Mesenchymal stem cell (in vitro differentiated cells and primary cell): Measurements from ENCODE around the gene SELENOF.
"Not testable (repeated sequence)": the region's sequence is repeated elsewhere in the genome, so short reads cannot be mapped to it uniquely, and the experiment has no call there.

ENCODE experiments used
- DNase-seq: peaks from one replicate; pipeline ENCODE4 v3.0.0-alpha.2; 2013
- H2AFZ ChIP-seq: one replicate; pipeline ENCODE4 v1.6.1; 2013; ENCODE audit warnings: low read depth, mild to moderate bottlenecking, control low read depth, inconsistent platforms, low read length, moderate library complexity
- H2AK5ac ChIP-seq: 2 replicates; pipeline ENCODE4 v1.6.1; 2013; ENCODE audit warnings: low read length, moderate library complexity, mild to moderate bottlenecking, inconsistent platforms; ENCODE audit not compliant: severe bottlenecking
- H2BK120ac ChIP-seq: one replicate; pipeline ENCODE4 v1.6.1; 2013; ENCODE audit warnings: low read depth, mild to moderate bottlenecking, inconsistent platforms, low read length, moderate library complexity
- H2BK12ac ChIP-seq, 2 experiments: one replicate each; pipeline ENCODE4 v1.6.1; 2013; ENCODE audit warnings: inconsistent platforms in 2 of 2, low read length in 2 of 2, mild to moderate bottlenecking in 2 of 2, moderate library complexity in 2 of 2, control low read depth in 1 of 2
- H2BK15ac ChIP-seq: one replicate; pipeline ENCODE4 v1.6.1; 2013; ENCODE audit warnings: mild to moderate bottlenecking, low read depth, inconsistent platforms; ENCODE audit not compliant: poor library complexity, severe bottlenecking
- H2BK5ac ChIP-seq: 2 replicates; pipeline ENCODE4 v1.6.1; 2013; ENCODE audit warnings: low read depth, mild to moderate bottlenecking, low read length, control low read depth, inconsistent platforms; ENCODE audit not compliant: poor library complexity, severe bottlenecking
- H3K14ac ChIP-seq, 2 experiments: one replicate each; pipeline ENCODE4 v1.6.1; 2013; ENCODE audit warnings: inconsistent platforms in 2 of 2, low read length in 2 of 2, control low read depth in 1 of 2, mild to moderate bottlenecking in 1 of 2, moderate library complexity in 1 of 2
- H3K18ac ChIP-seq, 2 experiments: one replicate each; pipeline ENCODE4 v1.6.1; 2013; ENCODE audit warnings: inconsistent platforms in 2 of 2, low read length in 2 of 2, control low read depth in 1 of 2, low read depth in 1 of 2, mild to moderate bottlenecking in 1 of 2
- H3K23ac ChIP-seq, 2 experiments: one replicate each; pipeline ENCODE4 v1.6.1; 2013; ENCODE audit warnings: inconsistent platforms in 2 of 2, low read length in 2 of 2, mild to moderate bottlenecking in 2 of 2, moderate library complexity in 2 of 2, control low read depth in 1 of 2
- H3K27ac ChIP-seq: 2 replicates; pipeline ENCODE4 v1.5.1; 2013; ENCODE audit warnings: mild to moderate bottlenecking, moderate library complexity, low read length, control low read depth, inconsistent platforms; ENCODE audit not compliant: poor library complexity, severe bottlenecking
- H3K27me3 ChIP-seq, 2 experiments: 2 replicates each; pipeline versions ENCODE4 v1.6.1 to v1.7.0; 2013; ENCODE audit warnings: low read length in 2 of 2, mild to moderate bottlenecking in 2 of 2, moderate library complexity in 2 of 2, control low read depth in 1 of 2, inconsistent platforms in 1 of 2; ENCODE audit not compliant: control insufficient read depth in 1 of 2, insufficient read depth in 1 of 2
- H3K36me3 ChIP-seq, 2 experiments: 2 replicates each; pipeline versions ENCODE4 v1.6.1 to v1.7.0; 2013; ENCODE audit warnings: low read length in 2 of 2, control low read depth in 1 of 2, inconsistent platforms in 1 of 2, low read depth in 1 of 2, mild to moderate bottlenecking in 1 of 2; ENCODE audit not compliant: insufficient read depth in 2 of 2, control insufficient read depth in 1 of 2
- H3K4ac ChIP-seq, 2 experiments: one replicate each; pipeline ENCODE4 v1.6.1; 2013; ENCODE audit warnings: inconsistent platforms in 2 of 2, low read length in 2 of 2, mild to moderate bottlenecking in 2 of 2, moderate library complexity in 2 of 2, control low read depth in 1 of 2, low read depth in 1 of 2
- H3K4me1 ChIP-seq: 2 replicates; pipeline ENCODE4 v1.6.1; 2013; ENCODE audit warnings: low read depth, low read length, control low read depth; ENCODE audit not compliant: control insufficient read depth, insufficient read depth
- H3K4me2 ChIP-seq: 2 replicates; pipeline ENCODE4 v1.6.1; 2013; ENCODE audit warnings: low read length, mild to moderate bottlenecking, inconsistent platforms; ENCODE audit not compliant: poor library complexity, severe bottlenecking
- H3K4me3 ChIP-seq, 2 experiments: 2 replicates each; pipeline versions ENCODE4 v1.5.1 to v1.7.0; 2013; ENCODE audit warnings: low read length in 2 of 2, mild to moderate bottlenecking in 2 of 2, control low read depth in 1 of 2, low read depth in 1 of 2; ENCODE audit not compliant: insufficient read depth in 1 of 2
- H3K79me1 ChIP-seq: replicated peaks from 2 replicates; pipeline ENCODE4 v1.6.1; 2013; ENCODE audit warnings: mild to moderate bottlenecking, control low read depth, low read length, inconsistent platforms; ENCODE audit not compliant: poor library complexity, severe bottlenecking
- H3K9ac ChIP-seq: 2 replicates; pipeline ENCODE4 v1.7.0; 2013; ENCODE audit warnings: mild to moderate bottlenecking, low read length, moderate library complexity
- H3K9me3 ChIP-seq: 2 replicates; pipeline ENCODE4 v1.7.0; 2013; ENCODE audit warnings: mild to moderate bottlenecking, low read length; ENCODE audit not compliant: control insufficient read depth
- H4K8ac ChIP-seq: one replicate; pipeline ENCODE4 v1.6.1; 2013; ENCODE audit warnings: inconsistent platforms, mild to moderate bottlenecking, low read length, moderate library complexity
- H4K91ac ChIP-seq: one replicate; pipeline ENCODE4 v1.6.1; 2013; ENCODE audit warnings: mild to moderate bottlenecking, low read length, inconsistent platforms
- WGBS: methylation state at CpG from one replicate; pipeline ENCODE4 v1.1.7; 2013; ENCODE audit warnings: mixed read lengths; 5-methylcytosine and 5-hydroxymethylcytosine counted together

Gene SELENOF

GRCh38 chr1:86819970-86820369 lies 94.0 kb downstream of the SELENOF start:
- H3K79me1 ChIP-seq, H3K18ac ChIP-seq, H2BK120ac ChIP-seq, H2BK5ac ChIP-seq, H3K4me3 ChIP-seq, H3K9me3 ChIP-seq, H3K9ac ChIP-seq, H4K91ac ChIP-seq, H2BK12ac ChIP-seq, H3K4ac ChIP-seq, H3K36me3 ChIP-seq, H3K27ac ChIP-seq, DNase-seq, H3K14ac ChIP-seq, H3K4me2 ChIP-seq, H2BK15ac ChIP-seq, H3K23ac ChIP-seq, H3K4me1 ChIP-seq, H2AK5ac ChIP-seq, H4K8ac ChIP-seq, H2AFZ ChIP-seq: not testable (repeated sequence)
- 56% methylated on average over 3 of the region's 5 CpGs for WGBS
- peaks cover 0 to 13% of the 10 kb centered on the region in 2 experiments for H3K27me3 ChIP-seq

- H3K4me1 ChIP-seq, H4K91ac ChIP-seq, H3K27me3 ChIP-seq, H3K4ac ChIP-seq, H3K23ac ChIP-seq, DNase-seq, H3K9ac ChIP-seq, H3K4me2 ChIP-seq, H3K9me3 ChIP-seq, H3K27ac ChIP-seq, H3K18ac ChIP-seq, H3K4me3 ChIP-seq, H4K8ac ChIP-seq, H2BK15ac ChIP-seq, H2BK12ac ChIP-seq, H2BK5ac ChIP-seq, H2BK120ac ChIP-seq, H2AFZ ChIP-seq, H2AK5ac ChIP-seq, H3K14ac ChIP-seq, H3K79me1 ChIP-seq, H3K36me3 ChIP-seq: not testable (repeated sequence)
- 87% methylated on average over 4 of the region's 5 CpGs for WGBS
Observed at GRCh38 chr1:86817246-86817826, 96.6 kb downstream of the SELENOF start.

- not testable (repeated sequence) for H3K4ac ChIP-seq, H3K27me3 ChIP-seq, DNase-seq, H2BK120ac ChIP-seq, H4K8ac ChIP-seq, H2AFZ ChIP-seq, H3K9ac ChIP-seq, H3K4me2 ChIP-seq, H3K14ac ChIP-seq, H3K36me3 ChIP-seq, H3K18ac ChIP-seq, H3K27ac ChIP-seq, H3K79me1 ChIP-seq, H3K4me3 ChIP-seq, H3K23ac ChIP-seq, H3K9me3 ChIP-seq, H2BK15ac ChIP-seq, H2BK12ac ChIP-seq, H2BK5ac ChIP-seq, H3K4me1 ChIP-seq, H2AK5ac ChIP-seq, H4K91ac ChIP-seq
- 74% methylated on average over 4 of the region's 5 CpGs for WGBS
Observed at GRCh38 chr1:86814118-86814517, 99.8 kb downstream of the SELENOF start.
